GM18870 (cell line): Measurements from ENCODE around the gene MOB3A.

ENCODE experiments used
- ATAC-seq: cut with Tn5 transposase; IDR thresholded peaks from one replicate; pipeline ENCODE4 v1.9.1; 2021; ENCODE audit warnings: moderate library complexity; ENCODE audit not compliant: unreplicated experiment

Gene MOB3A

GRCh38 chr19:2047449-2048103, 48.5 kb downstream of the MOB3A start:
- ATAC-seq: no peak

- ATAC-seq: no peak
Observed at GRCh38 chr19:2047076-2047448, 49.1 kb downstream of the MOB3A start.

GRCh38 chr19:2046046-2046907, 49.8 kb downstream of the MOB3A start:
- no peak for ATAC-seq

- ATAC-seq: no peak
Observed at GRCh38 chr19:2045501-2046045, 50.6 kb downstream of the MOB3A start.

GRCh38 chr19:2044709-2045500, 51.2 kb downstream of the MOB3A start:
- ATAC-seq: no peak

- no peak for ATAC-seq
Observed at GRCh38 chr19:2043961-2044708, 52.0 kb downstream of the MOB3A start.

GRCh38 chr19:2043251-2043641, 52.9 kb downstream of the MOB3A start:
- ATAC-seq: no peak

- ATAC-seq: no peak
Observed at GRCh38 chr19:2042485-2043250, 53.5 kb downstream of the MOB3A start.

GRCh38 chr19:2041683-2042484, 54.2 kb downstream of the MOB3A start:
- ATAC-seq: no peak

GRCh38 chr19:2041433-2041682, 54.8 kb downstream of the MOB3A start:
- ATAC-seq: no peak

- no peak for ATAC-seq
Observed at GRCh38 chr19:2040647-2041432, 55.3 kb downstream of the MOB3A start.

- ATAC-seq: no peak
Observed at GRCh38 chr19:2039959-2040646, 56.0 kb downstream of the MOB3A start.

GRCh38 chr19:2039089-2039958, 56.8 kb downstream of the MOB3A start:
- ATAC-seq: no peak

- ATAC-seq: no peak
Observed at GRCh38 chr19:2038284-2039088, 57.6 kb downstream of the MOB3A start.

- ATAC-seq: no peak
Observed at GRCh38 chr19:2037651-2038255, 58.4 kb downstream of the MOB3A start.

- no peak for ATAC-seq
Observed at GRCh38 chr19:2036424-2036823, 59.7 kb downstream of the MOB3A start.
